Glomerular visceral epithelial cell (primary cell): Measurements from ENCODE around the gene CCR8.
"Not testable (repeated sequence)": the region's sequence is repeated elsewhere in the genome, so short reads cannot be mapped to it uniquely, and the experiment has no call there.

Experiments
- DNase-seq: peaks from one replicate; pipeline ENCODE4 v3.0.0-alpha.2; 2016; ENCODE audit errors: extremely low spot score

The CCR8 gene

GRCh38 chr3:39315420-39315819 is 14.1 kb upstream of the CCR8 start:
- DNase-seq, result no peak

- no peak for DNase-seq
These were observed 11.8 kb upstream of the CCR8 start for GRCh38 chr3:39317571-39318169.

- no peak for DNase-seq
These were observed 11.2 kb upstream of the CCR8 start for GRCh38 chr3:39318301-39318700.

GRCh38 chr3:39319249-39319648 is 10.3 kb upstream of the CCR8 start:
- no peak for DNase-seq

GRCh38 chr3:39321574-39321983 is 7.9 kb upstream of the CCR8 start:
- not testable (repeated sequence) for DNase-seq

- not testable (repeated sequence) for DNase-seq
These were observed 7.2 kb upstream of the CCR8 start for GRCh38 chr3:39322209-39322715.

GRCh38 chr3:39322936-39323335 is 6.6 kb upstream of the CCR8 start:
- no peak for DNase-seq

- DNase-seq, result no peak
These were observed 6.0 kb upstream of the CCR8 start for GRCh38 chr3:39323494-39323893.

- DNase-seq, result no peak
These were observed 4.3 kb upstream of the CCR8 start for GRCh38 chr3:39325236-39325635.

- no peak for DNase-seq
These were observed 2.3 kb upstream of the CCR8 start for GRCh38 chr3:39327053-39327745.

GRCh38 chr3:39327746-39328349 is 1.7 kb upstream of the CCR8 start:
- no peak for DNase-seq

GRCh38 chr3:39330824-39331223 is 1.3 kb downstream of the CCR8 start:
- no peak for DNase-seq

- DNase-seq, result no peak
These were observed 3.0 kb downstream of the CCR8 start for GRCh38 chr3:39332525-39332924.

GRCh38 chr3:39333607-39334006 is 4.1 kb downstream of the CCR8 start:
- no peak for DNase-seq

GRCh38 chr3:39334205-39334604 is 4.7 kb downstream of the CCR8 start:
- DNase-seq, result no peak

- no peak for DNase-seq
These were observed 8.7 kb downstream of the CCR8 start for GRCh38 chr3:39338201-39338600.

GRCh38 chr3:39339086-39339485 is 9.6 kb downstream of the CCR8 start:
- DNase-seq, result no peak

GRCh38 chr3:39343076-39343717 is 13.7 kb downstream of the CCR8 start:
- DNase-seq, result no peak

GRCh38 chr3:39343760-39344159 is 14.3 kb downstream of the CCR8 start:
- no peak for DNase-seq

GRCh38 chr3:39344746-39345344 is 15.3 kb downstream of the CCR8 start:
- DNase-seq, result no peak

- no peak for DNase-seq
These were observed 17.5 kb downstream of the CCR8 start for GRCh38 chr3:39346785-39347585.

GRCh38 chr3:39347586-39347876 is 18.0 kb downstream of the CCR8 start:
- DNase-seq, result no peak
